Breast epithelium (tissue), 4 donors: ENCODE data around the gene CABLES1. TPM values are rescaled to one million over a fixed set of nuclear protein-coding genes. Genes with fewer than 3 reads are reported as not detected.
A peak's percentile ranks its signal among the peaks of the same experiment; 100 is the strongest.

Experiments
- DNase-seq, 2 donors: peaks; one replicate each; pipeline ENCODE4 v3.0.0-alpha.2; 2019; ENCODE audit warnings: low spot score in 2 of 2
- H3K27ac ChIP-seq, 2 donors: fragments of 200-600 bp; sonication (generic) in 1 of 2; one replicate each; pipeline ENCODE4 v1.5.1; 2016 to 2019; ENCODE audit warnings: mild to moderate bottlenecking in 1 of 2
- H3K27me3 ChIP-seq, 2 donors: fragments of 200-600 bp; sonication (generic) in 1 of 2; one replicate each; pipeline versions ENCODE4 v1.5.1 to v1.6.0; 2017 to 2019; ENCODE audit warnings: control low read depth in 1 of 2, mild to moderate bottlenecking in 1 of 2
- H3K36me3 ChIP-seq: fragments of 200-600 bp; one replicate; pipeline ENCODE4 v1.5.1; 2019
- H3K4me1 ChIP-seq, 2 donors: fragments of 200-600 bp; sonication (generic); one replicate each; pipeline ENCODE4 v1.5.1; 2016 to 2019; ENCODE audit warnings: control low read depth in 1 of 2
- H3K4me3 ChIP-seq, 3 donors: fragments of 200-600 bp; sonication (generic); 1 replicate in 2 of 3; 2 replicates in 1 of 3; pipeline ENCODE4 v1.5.1; 2016 to 2019; ENCODE audit warnings: mild to moderate bottlenecking in 3 of 3, moderate library complexity in 2 of 3
- H3K9me3 ChIP-seq, 2 donors: fragments of 200-600 bp; sonication (generic) in 1 of 2; one replicate each; pipeline ENCODE4 v1.5.1; 2016 to 2019; ENCODE audit warnings: control low read depth in 1 of 2
- CTCF ChIP-seq, 3 donors: fragments of 450-650 bp; IDR thresholded peaks; one replicate each; pipeline ENCODE4 v1.5.1; 2016 to 2017; ENCODE audit warnings: antibody characterized with exemption in 3 of 3, mild to moderate bottlenecking in 3 of 3, moderate library complexity in 3 of 3
- POLR2A ChIP-seq: fragments of 450-650 bp; IDR thresholded peaks from one replicate; pipeline ENCODE4 v1.6.1; 2016; ENCODE audit warnings: antibody characterized with exemption, mild to moderate bottlenecking, moderate library complexity
- POLR2AphosphoS5 ChIP-seq, 3 donors: sonication (generic); formaldehyde crosslinking; IDR thresholded peaks; one replicate each; pipeline ENCODE4 v1.6.1; 2017; ENCODE audit warnings: antibody characterized with exemption in 3 of 3
- intact Hi-C: fragments of 100-400 bp; cut with DNase I; formaldehyde crosslinking; loops from one replicate; pipeline ENCODE4 v1.15.1; 2023; ENCODE audit warnings: low total_unique reads
- total RNA-seq, 3 donors: library from RNA; depleted of rRNA; stranded (reverse); fragments of >200 nt; gene quantifications; one replicate each; pipeline ENCODE4 v1.1.0, GENCODE V29; 2016

CABLES1 gene
- total RNA-seq, 3 donors from 2014 or later = 18.1 to 28.7 (median 22.3) TPM

DNA sequence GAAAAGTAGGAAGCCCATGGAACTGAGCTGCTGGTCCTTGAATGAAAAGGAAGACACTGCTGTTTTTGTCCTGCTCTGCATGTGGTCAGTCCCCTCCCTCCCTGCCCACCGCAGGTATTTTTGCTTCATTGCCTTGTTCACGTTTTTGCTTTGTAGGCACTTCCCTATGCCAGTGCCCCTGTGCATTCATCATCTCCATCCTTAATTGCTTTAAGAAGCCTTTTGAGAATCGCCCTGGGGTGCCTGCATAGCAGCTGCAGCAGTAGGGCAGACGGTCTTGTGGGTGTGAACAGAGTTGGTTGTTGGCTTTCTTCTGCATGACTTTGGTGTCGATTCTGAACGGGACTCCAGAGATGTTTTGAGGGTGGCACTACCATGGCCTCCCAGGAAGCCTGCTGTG, 97.0 kb downstream of the CABLES1 start:
- H3K27ac ChIP-seq = peak overlapping the region in 1 of 2 donors; percentile 88
- TF ChIP-seq POLR2A (no peak), POLR2AphosphoS5 (IDR thresholded peaks at IDR 0.05) (no peak), CTCF (IDR thresholded peaks at IDR 0.05) (no peak)
- no peaks in the 10 kb centered on the region for H3K36me3 ChIP-seq
- H3K4me3 ChIP-seq = no peak overlapping the region
- H3K9me3 ChIP-seq = no peaks in the 10 kb centered on the region
- H3K4me1 ChIP-seq = peaks cover 5% of the 10 kb centered on the region in 2 donors
- H3K27me3 ChIP-seq = no peaks in the 10 kb centered on the region
- intact Hi-C loops = no loop called here
- DNase-seq = no peak

DNA sequence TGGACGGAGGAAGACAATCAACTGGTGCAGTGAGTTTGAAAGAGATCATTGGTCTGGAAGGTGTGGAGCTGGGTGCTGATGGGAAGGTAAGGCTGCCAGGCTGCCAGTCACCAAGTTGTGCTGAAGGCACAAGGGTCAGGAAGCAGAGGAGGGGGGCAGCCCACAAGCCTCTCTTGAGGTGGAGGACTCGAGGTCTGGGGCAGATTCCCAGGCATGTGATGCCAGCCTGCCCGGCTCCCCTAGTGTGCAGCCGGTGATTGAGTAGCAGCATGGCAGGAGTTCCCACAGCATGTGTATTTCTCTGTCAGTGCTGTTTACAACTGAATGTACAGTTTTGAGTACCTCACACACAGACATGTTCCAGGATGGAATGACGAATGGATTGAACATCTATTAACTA, 99.3 kb downstream of the CABLES1 start:
- H3K36me3 ChIP-seq = no peaks in the 10 kb centered on the region
- no peak overlapping the region for H3K27ac ChIP-seq
- no peaks in the 10 kb centered on the region for H3K9me3 ChIP-seq
- intact Hi-C loops = no loop called here
- no peaks in the 10 kb centered on the region for H3K27me3 ChIP-seq
- no peak overlapping the region for H3K4me3 ChIP-seq
- TF ChIP-seq CTCF (IDR thresholded peaks at IDR 0.05) (no peak), POLR2AphosphoS5 (IDR thresholded peaks at IDR 0.05) (no peak), POLR2A (no peak)
- peaks cover 13% of the 10 kb centered on the region in 2 donors for H3K4me1 ChIP-seq
- DNase-seq = no peak

GRCh38 chr18:23235336-23235735, 100.1 kb downstream of the CABLES1 start:
- Histone ChIP-seq H3K27ac (no peak overlapping the region), H3K9me3 (no peaks in the 10 kb centered on the region), H3K4me3 (no peak overlapping the region), H3K4me1 (peaks cover 13% of the 10 kb centered on the region in 2 donors), H3K27me3 (no peaks in the 10 kb centered on the region), H3K36me3 (no peaks in the 10 kb centered on the region)
- DNase-seq = no peak
- intact Hi-C loops = no loop called here
- TF ChIP-seq POLR2AphosphoS5 (IDR thresholded peaks at IDR 0.05) = no peak
- no peak for TF ChIP-seq POLR2A
- TF ChIP-seq CTCF (IDR thresholded peaks at IDR 0.05) = no peak

- no peaks in the 10 kb centered on the region for H3K9me3 ChIP-seq
- intact Hi-C loops = no loop called here
- H3K27ac ChIP-seq = no peak overlapping the region
- H3K4me1 ChIP-seq = peaks cover 13% of the 10 kb centered on the region in 2 donors
- TF ChIP-seq CTCF (IDR thresholded peaks at IDR 0.05) (no peak), POLR2A (no peak), POLR2AphosphoS5 (IDR thresholded peaks at IDR 0.05) (no peak)
- H3K36me3 ChIP-seq = no peaks in the 10 kb centered on the region
- H3K27me3 ChIP-seq = no peaks in the 10 kb centered on the region
- no peak for DNase-seq
- no peak overlapping the region for H3K4me3 ChIP-seq
Observed at GRCh38 chr18:23235860-23236259, 100.6 kb downstream of the CABLES1 start.

DNA sequence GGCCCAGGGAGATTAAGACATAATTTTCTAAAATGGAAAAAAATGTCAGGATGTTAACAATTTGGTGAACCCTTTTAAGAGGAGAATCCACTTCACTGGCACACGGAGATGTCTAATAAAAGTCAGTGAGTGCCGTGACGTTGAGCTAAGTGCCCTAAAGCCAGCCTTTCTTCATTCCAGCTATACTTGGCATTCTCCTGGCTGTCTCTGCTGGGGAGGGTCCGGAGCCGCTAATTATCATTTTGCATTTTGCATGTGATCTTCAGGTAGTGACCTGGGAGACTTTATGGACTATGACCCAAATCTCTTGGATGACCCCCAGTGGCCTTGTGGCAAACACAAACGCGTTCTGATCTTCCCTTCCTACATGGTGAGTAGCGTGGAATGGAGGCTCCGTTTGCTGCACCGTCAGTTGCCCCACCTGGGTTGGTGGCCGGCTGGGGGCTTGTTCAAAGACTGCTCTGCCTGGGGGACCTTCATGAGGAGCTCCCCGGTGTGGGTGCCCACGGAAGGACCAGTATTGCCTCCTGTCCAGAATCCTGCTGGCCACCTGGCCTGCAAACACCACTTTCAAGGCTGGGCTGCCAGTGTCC, 101.7 kb downstream of the CABLES1 start:
- intact Hi-C loops = no loop called here
- no peak for TF ChIP-seq POLR2AphosphoS5 (IDR thresholded peaks at IDR 0.05)
- TF ChIP-seq POLR2A = no peak
- no peak for TF ChIP-seq CTCF (IDR thresholded peaks at IDR 0.05)
- no peak for DNase-seq

More for the DNA sequence above, 101.7 kb downstream of the CABLES1 start:
- Histone ChIP-seq H3K27me3 (no peaks in the 10 kb centered on the region), H3K27ac (peak overlapping the region; percentile 91 to 92), H3K36me3 (no peaks in the 10 kb centered on the region), H3K4me3 (peak overlapping the region in 1 of 3 donors; percentile 67), H3K4me1 (peaks cover 13% of the 10 kb centered on the region in 2 donors), H3K9me3 (no peaks in the 10 kb centered on the region)
